Prostate gland (tissue), 2 donors: ENCODE results near the gene HRC.

ENCODE experiments used
- CTCF ChIP-seq, 4 experiments: fragments of 200-600 bp in 2 of 4; fragments of 450-650 bp in 2 of 4; sonication (generic) in 2 of 4; IDR thresholded peaks; 1 replicate in 3 of 4; 2 replicates in 1 of 4; pipeline ENCODE4 v1.5.1; 2016 to 2019; ENCODE audit warnings: antibody characterized with exemption in 4 of 4, mild to moderate bottlenecking in 2 of 4, moderate library complexity in 2 of 4
- POLR2A ChIP-seq: fragments of 450-650 bp; IDR thresholded peaks from one replicate; pipeline ENCODE4 v1.6.1; 2016; ENCODE audit warnings: antibody characterized with exemption, mild to moderate bottlenecking

- TF ChIP-seq CTCF (IDR thresholded peaks at IDR 0.05): no peak
- TF ChIP-seq POLR2A: no peak
Observed at GRCh38 chr19:49188626-49189200, 33.5 kb upstream of the HRC start.
